HepG2 (cell line): ENCODE data around the gene TMC4. TPM values are rescaled to one million over a fixed set of nuclear protein-coding genes. Genes with fewer than 3 reads are reported as not detected.

ENCODE experiments used
- ATAC-seq: fragments of 200-7000 bp; cut with Tn5 transposase; 3 replicates; pipeline ENCODE4 v1.9.1; 2020; ENCODE audit warnings: mild to moderate bottlenecking, moderate library complexity
- BruUV-seq: library from RNA; stranded (reverse); fragments of 400-500 nt; replicated peaks from 2 replicates; lab custom pipeline; 2021; lab: Mats Ljungman, UMichigan
- CTCF ChIA-PET: fragments of 300-600 bp; formaldehyde crosslinking; extraction: SDS; loops from one replicate; lab custom pipeline; 2021; ENCODE audit warnings: low total read pairs, inconsistent platforms, low intra/inter-chr PET ratio; lab: Yijun Ruan, JAX
- POLR2A ChIA-PET: fragments of 350-600 bp; sonication (Branson Sonifier 250); formaldehyde crosslinking; loops from one replicate; lab custom pipeline; 2020; ENCODE audit warnings: antibody characterized with exemption, inconsistent platforms; lab: Yijun Ruan, JAX
- DNase-seq: peaks from one replicate; pipeline ENCODE4 v3.0.0-alpha.2; 2015; ENCODE audit warnings: low spot score
- FAIRE-seq: peaks from 3 replicates; lab custom pipeline; 2011; peaks lifted over from hg19 to GRCh38; lab: Jason Lieb, UNC
- H2AFZ ChIP-seq: one replicate; pipeline ENCODE4 v1.6.1; 2011; ENCODE audit warnings: low read length, inconsistent platforms
- H3K27ac ChIP-seq: fragments of 300-600 bp; 3 replicates; pipeline ENCODE4 v1.8.0; 2011; ENCODE audit warnings: mixed run types, mild to moderate bottlenecking, mixed read lengths, low read length, inconsistent platforms; ENCODE audit not compliant: insufficient read depth; ENCODE audit errors: extremely low read length
- H3K27me3 ChIP-seq, 2 experiments: fragments of 200-600 bp in 1 of 2; 2 replicates in 1 of 2; 3 replicates in 1 of 2; pipeline versions ENCODE4 v1.6.0 to v1.8.0; 2011; ENCODE audit warnings: low read length in 2 of 2, mild to moderate bottlenecking in 2 of 2, moderate library complexity in 2 of 2, inconsistent platforms in 1 of 2; ENCODE audit not compliant: insufficient read depth in 2 of 2, control insufficient read depth in 1 of 2
- H3K36me3 ChIP-seq, 2 experiments: fragments of 200-600 bp in 1 of 2; replicated peaks in 1 of 2; 2 replicates in 1 of 2; 3 replicates in 1 of 2; pipeline versions ENCODE4 v1.5.1 to v1.8.0; 2011; ENCODE audit warnings: low read length in 2 of 2, inconsistent platforms in 1 of 2; ENCODE audit not compliant: insufficient read depth in 2 of 2, control insufficient read depth in 1 of 2
- H3K4me1 ChIP-seq: 2 replicates; pipeline ENCODE4 v1.5.1; 2012; ENCODE audit warnings: low read length, inconsistent platforms; ENCODE audit not compliant: insufficient read depth
- H3K4me2 ChIP-seq: 2 replicates; pipeline ENCODE4 v1.6.0; 2011; ENCODE audit warnings: low read depth, low read length, inconsistent platforms
- H3K4me3 ChIP-seq, 3 experiments: fragments of 200-600 bp in 1 of 3; sonication (generic), shearing (Covaris generic) in 1 of 3; replicated peaks in 1 of 3; 2 replicates each; pipeline ENCODE4 v1.5.1; 2011 to 2016; ENCODE audit warnings: low read length in 3 of 3, inconsistent platforms in 2 of 3, low read depth in 2 of 3, mild to moderate bottlenecking in 2 of 3, control low read depth in 1 of 3, mixed read lengths in 1 of 3; ENCODE audit not compliant: insufficient read depth in 1 of 3
- H3K79me2 ChIP-seq: one replicate; pipeline ENCODE4 v1.6.1; 2011; ENCODE audit warnings: low read length, inconsistent platforms; ENCODE audit not compliant: insufficient read depth
- H3K9ac ChIP-seq: 2 replicates; pipeline ENCODE4 v1.6.0; 2011; ENCODE audit warnings: mild to moderate bottlenecking, low read depth, low read length, inconsistent platforms; ENCODE audit not compliant: insufficient read depth
- H3K9me3 ChIP-seq: 2 replicates; pipeline ENCODE4 v1.5.1; 2012; ENCODE audit warnings: mild to moderate bottlenecking, low read length
- H4K20me1 ChIP-seq: 2 replicates; pipeline ENCODE4 v1.6.0; 2011; ENCODE audit warnings: inconsistent platforms, mild to moderate bottlenecking, low read length, moderate library complexity; ENCODE audit not compliant: insufficient read depth
- ADNP ChIP-seq: sonication (generic); formaldehyde crosslinking; IDR thresholded peaks from 2 replicates; pipeline ENCODE4 v1.4.0; 2020; ENCODE audit warnings: missing genetic modification reagents
- FOXJ3 ChIP-seq: sonication (generic); formaldehyde crosslinking; IDR thresholded peaks from 2 replicates; pipeline ENCODE4 v1.4.0; 2020; ENCODE audit warnings: missing genetic modification reagents, mild to moderate bottlenecking, borderline replicate concordance
- HDAC1 ChIP-seq: sonication (generic); formaldehyde crosslinking; IDR thresholded peaks from 2 replicates; pipeline ENCODE4 v1.5.1; 2020; ENCODE audit warnings: mild to moderate bottlenecking, missing genetic modification reagents
- HDAC2 ChIP-seq: sonication (generic); formaldehyde crosslinking; IDR thresholded peaks from 2 replicates; pipeline ENCODE4 v1.4.0; 2020; ENCODE audit warnings: missing genetic modification reagents
- HOXA5 ChIP-seq: sonication (generic); formaldehyde crosslinking; IDR thresholded peaks from 2 replicates; pipeline ENCODE4 v1.4.0; 2020; ENCODE audit warnings: missing genetic modification reagents
- POLR2AphosphoS5 ChIP-seq: IDR thresholded peaks from 2 replicates; pipeline ENCODE4 v1.6.1; 2012; ENCODE audit warnings: low read depth, low read length
- RBFOX2 ChIP-seq: fragments of 200-400 bp; formaldehyde crosslinking; IDR thresholded peaks from 2 replicates; pipeline ENCODE4 v1.6.1; 2017; ENCODE audit warnings: low read depth, mild to moderate bottlenecking, low read length
- SALL1 ChIP-seq: sonication (generic); formaldehyde crosslinking; IDR thresholded peaks from 2 replicates; pipeline ENCODE4 v1.8.0; 2022; ENCODE audit warnings: mild to moderate bottlenecking, missing genetic modification reagents
- SNAI1 ChIP-seq: sonication (generic); formaldehyde crosslinking; IDR thresholded peaks from 2 replicates; pipeline ENCODE4 v1.5.0; 2020; ENCODE audit warnings: mild to moderate bottlenecking, missing genetic modification reagents, borderline replicate concordance
- SNAPC5 ChIP-seq: sonication (generic); formaldehyde crosslinking; IDR thresholded peaks from 2 replicates; pipeline ENCODE4 v1.8.1; 2023; ENCODE audit warnings: mild to moderate bottlenecking, missing genetic modification reagents, borderline replicate concordance
- YY1 ChIP-seq: IDR thresholded peaks from 2 replicates; pipeline ENCODE4 v1.6.1; 2011; ENCODE audit warnings: low read length, low read depth, moderate library complexity, mild to moderate bottlenecking; ENCODE audit not compliant: insufficient read depth, insufficient replicate concordance
- ZFP36L1 ChIP-seq: sonication (generic); formaldehyde crosslinking; IDR thresholded peaks from 2 replicates; pipeline ENCODE4 v1.8.0; 2022; ENCODE audit warnings: mild to moderate bottlenecking, missing genetic modification reagents, moderate library complexity
- ZNF136 ChIP-seq: sonication (generic); formaldehyde crosslinking; IDR thresholded peaks from 2 replicates; pipeline ENCODE4 v1.8.1; 2022; ENCODE audit warnings: low read depth, mild to moderate bottlenecking, moderate library complexity, missing genetic modification reagents
- ZNF17 ChIP-seq: sonication (generic); formaldehyde crosslinking; IDR thresholded peaks from 2 replicates; pipeline ENCODE4 v1.5.0; 2020; ENCODE audit warnings: mild to moderate bottlenecking, missing genetic modification reagents
- ZNF572 ChIP-seq: sonication (generic); formaldehyde crosslinking; IDR thresholded peaks from 2 replicates; pipeline ENCODE4 v1.5.1; 2020; ENCODE audit warnings: mild to moderate bottlenecking, missing genetic modification reagents
- ZNF839 ChIP-seq: sonication (generic); formaldehyde crosslinking; IDR thresholded peaks from 2 replicates; pipeline ENCODE4 v1.4.0; 2020; ENCODE audit warnings: missing genetic modification reagents, mild to moderate bottlenecking, borderline replicate concordance
- WGBS: methylation state at CpG from one replicate; pipeline ENCODE4 v1.1.6; 2017; ENCODE audit warnings: low lambda C conversion rate; 5-methylcytosine and 5-hydroxymethylcytosine counted together
- in situ Hi-C: cut with HindIII; loops from 2 replicates; pipeline ENCODE4 v1.10.0; 2017; ENCODE audit warnings: low pct_unique_long_range_greater_than_20kb; ENCODE audit not compliant: extremely low pct_ligation_motif_present
- intact Hi-C: fragments of 100-400 bp; cut with micrococcal nuclease; formaldehyde crosslinking; loops from one replicate; pipeline ENCODE4 v1.10.0; 2022; ENCODE audit not compliant: unreplicated experiment
- polyA plus RNA-seq, 8 experiments: library from polyadenylated mRNA; depleted of rRNA in 3 of 8; stranded (reverse) in 7 of 8; unstranded in 1 of 8; fragments of >200 nt; fragmentation: Illumina TruSeq in 4 of 8; extraction: Trizol in 4 of 8; gene quantifications; 2 replicates each; pipeline versions ENCODE4 v1.2.1 to v1.2.3, GENCODE V29; 2011 to 2016; ENCODE audit warnings: low read depth in 4 of 8, missing spikeins in 1 of 8, mixed read lengths in 1 of 8; ENCODE audit not compliant: insufficient read depth in 1 of 8
- total RNA-seq, 5 experiments: library from RNA; depleted of rRNA; stranded (reverse); fragments of >200 nt; fragmentation: Illumina TruSeq; extraction: Trizol; gene quantifications; 2 replicates each; pipeline ENCODE4 v1.2.3, GENCODE V29; 2016; ENCODE audit warnings: low read depth in 1 of 5
- TF ChIP-seq, protein P1 (sequence below): sonication (generic); formaldehyde crosslinking; IDR thresholded peaks from 2 replicates; pipeline ENCODE4 v1.4.0; 2020; ENCODE audit warnings: low read depth, mild to moderate bottlenecking, missing genetic modification reagents
- TF ChIP-seq, protein P2 (sequence below): sonication (generic); formaldehyde crosslinking; IDR thresholded peaks from 2 replicates; pipeline ENCODE4 v1.4.0; 2020; ENCODE audit warnings: mild to moderate bottlenecking, missing genetic modification reagents
- TF ChIP-seq, protein P3 (sequence below): sonication (generic); formaldehyde crosslinking; IDR thresholded peaks from 2 replicates; pipeline ENCODE4 v1.8.0; 2022; ENCODE audit warnings: mild to moderate bottlenecking, missing genetic modification reagents

TMC4 gene
- total and polyA plus RNA-seq, 2 of the 13 experiments (the other 11 are each of a cell fraction or from before 2014, with no cell fraction given): 0.13 to 0.24 TPM

GRCh38 chr19:54191011-54191810, 18.3 kb upstream of the TMC4 start, which contains the start of gene TSEN34:
Gene TSEN34 (plus strand): TSS chr19:54191308. CDS start chr19:54191365, 57 bp downstream.
- Histone ChIP-seq H2AFZ (no peak within 1 kb of the TSS), H3K79me2 (peaks cover 28% of the 10 kb centered on the region), H3K27me3 (no peaks in the 10 kb centered on the region), H3K4me3 (peak within 1 kb of the TSS; percentile 82 to 91 (median 88)), H3K4me1 (peaks cover 40% of the 10 kb centered on the region), H3K4me2 (peak within 1 kb of the TSS; percentile 93), H3K27ac (peak within 1 kb of the TSS; percentile 96), H4K20me1 (no peaks in the 10 kb centered on the region), H3K9me3 (no peaks in the 10 kb centered on the region), H3K36me3 (peaks cover 6 to 27% of the 10 kb centered on the region in 2 experiments; a peak in 4 of 5 replicates), H3K9ac (peak within 1 kb of the TSS; percentile 92)
- in situ Hi-C loops (no loop called here), intact Hi-C loops (loop anchor here (2.0 to 5.0 kb wide), 2 partner anchors 20 to 41 kb away; no protein-coding TSS in a partner anchor)
- FAIRE-seq (no peak), DNase-seq (peak; percentile 71), ATAC-seq (peak; percentile 46)
- POLR2A ChIA-PET: interaction anchor here (0.8 to 4.9 kb wide), 11 partner anchors 11 to 327 kb away, joined by 3 to 306 read pairs (median 7); partner anchors contain the start of genes CNOT3, LENG1, MYADM and PRPF31
- TSS peak; percentile 47 for BruUV-seq
- WGBS: 3% methylated on average over 15 of the region's 77 CpGs
- CTCF ChIA-PET: no interaction called here
- peak; percentile 64 for TF ChIP-seq HDAC1 (CRISPR knock-in tag)
- peak; percentile 47 for TF ChIP-seq ZNF572
- 0 out of 2 replicates have a peak, but pooled peaks have one; percentile 37 for TF ChIP-seq ZNF839 (CRISPR knock-in tag)
- TF ChIP-seq SALL1: peak; percentile 33; the same call in 1 of the 2 replicates
- 0 out of 2 replicates have a peak, but pooled peaks have one; percentile 7 for TF ChIP-seq HOXA5
- TF ChIP-seq, protein P1, sequence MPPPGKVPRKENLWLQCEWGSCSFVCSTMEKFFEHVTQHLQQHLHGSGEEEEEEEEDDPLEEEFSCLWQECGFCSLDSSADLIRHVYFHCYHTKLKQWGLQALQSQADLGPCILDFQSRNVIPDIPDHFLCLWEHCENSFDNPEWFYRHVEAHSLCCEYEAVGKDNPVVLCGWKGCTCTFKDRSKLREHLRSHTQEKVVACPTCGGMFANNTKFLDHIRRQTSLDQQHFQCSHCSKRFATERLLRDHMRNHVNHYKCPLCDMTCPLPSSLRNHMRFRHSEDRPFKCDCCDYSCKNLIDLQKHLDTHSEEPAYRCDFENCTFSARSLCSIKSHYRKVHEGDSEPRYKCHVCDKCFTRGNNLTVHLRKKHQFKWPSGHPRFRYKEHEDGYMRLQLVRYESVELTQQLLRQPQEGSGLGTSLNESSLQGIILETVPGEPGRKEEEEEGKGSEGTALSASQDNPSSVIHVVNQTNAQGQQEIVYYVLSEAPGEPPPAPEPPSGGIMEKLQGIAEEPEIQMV: peak; percentile 79; the same call in 1 of the 2 replicates
- TF ChIP-seq ZNF136: 0 out of 2 replicates have a peak, but pooled peaks have one; percentile 4
- TF ChIP-seq ZNF17 (CRISPR knock-in tag): no peak
- TF ChIP-seq, protein P2, sequence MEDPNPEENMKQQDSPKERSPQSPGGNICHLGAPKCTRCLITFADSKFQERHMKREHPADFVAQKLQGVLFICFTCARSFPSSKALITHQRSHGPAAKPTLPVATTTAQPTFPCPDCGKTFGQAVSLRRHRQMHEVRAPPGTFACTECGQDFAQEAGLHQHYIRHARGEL (CRISPR knock-in tag): no peak
- TF ChIP-seq HDAC2 (CRISPR knock-in tag): 0 out of 2 replicates have a peak, but pooled peaks have one; percentile 9
- TF ChIP-seq, protein P3, sequence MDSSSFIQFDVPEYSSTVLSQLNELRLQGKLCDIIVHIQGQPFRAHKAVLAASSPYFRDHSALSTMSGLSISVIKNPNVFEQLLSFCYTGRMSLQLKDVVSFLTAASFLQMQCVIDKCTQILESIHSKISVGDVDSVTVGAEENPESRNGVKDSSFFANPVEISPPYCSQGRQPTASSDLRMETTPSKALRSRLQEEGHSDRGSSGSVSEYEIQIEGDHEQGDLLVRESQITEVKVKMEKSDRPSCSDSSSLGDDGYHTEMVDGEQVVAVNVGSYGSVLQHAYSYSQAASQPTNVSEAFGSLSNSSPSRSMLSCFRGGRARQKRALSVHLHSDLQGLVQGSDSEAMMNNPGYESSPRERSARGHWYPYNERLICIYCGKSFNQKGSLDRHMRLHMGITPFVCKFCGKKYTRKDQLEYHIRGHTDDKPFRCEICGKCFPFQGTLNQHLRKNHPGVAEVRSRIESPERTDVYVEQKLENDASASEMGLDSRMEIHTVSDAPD (CRISPR knock-in tag): peak; percentile 60
- TF ChIP-seq ADNP (CRISPR knock-in tag): no peak
- TF ChIP-seq POLR2AphosphoS5: peak; percentile 72
- TF ChIP-seq YY1: peak; percentile 34
- 0 out of 2 replicates have a peak, but pooled peaks have one; percentile 33 for TF ChIP-seq ZFP36L1 (CRISPR knock-in tag)
- TF ChIP-seq FOXJ3 (CRISPR knock-in tag): no peak
- TF ChIP-seq SNAI1 (CRISPR knock-in tag): no peak
- TF ChIP-seq SNAPC5 (CRISPR knock-in tag): no peak
- peak; percentile 81 for TF ChIP-seq RBFOX2
